Left lobe of liver (tissue), 2 donors: Measurements from ENCODE around the gene RBKS. TPM values are rescaled to one million over a fixed set of nuclear protein-coding genes. Genes with fewer than 3 reads are reported as not detected.
"Not testable (repeated sequence)": the region's sequence is repeated elsewhere in the genome, so short reads cannot be mapped to it uniquely, and the experiment has no call there.

Experiments
- ATAC-seq: fragments of 200-7000 bp; cut with Tn5 transposase; one replicate; pipeline ENCODE4 v1.9.1; 2020; ENCODE audit warnings: mild to moderate bottlenecking, moderate library complexity
- DNase-seq: peaks from one replicate; pipeline ENCODE4 v3.0.0-alpha.2; 2020; ENCODE audit warnings: low spot score
- total RNA-seq: library from RNA; stranded (reverse); gene quantifications from one replicate; pipeline ENCODE4 v1.2.1, GENCODE V29; 2021
- donor health status: DM: no; HTN: no; CAD: no; lungs with moderate emphysema.
- donor health status: DM: no; HTN: yes; CAD: no.

Gene RBKS
- total RNA-seq, 1 donor from 2014 or later: 13.3 TPM

- DNase-seq (no peak), ATAC-seq (no peak)
These were observed 17.4 kb upstream of the RBKS start for GRCh38 chr2:27907547-27907946.

DNA sequence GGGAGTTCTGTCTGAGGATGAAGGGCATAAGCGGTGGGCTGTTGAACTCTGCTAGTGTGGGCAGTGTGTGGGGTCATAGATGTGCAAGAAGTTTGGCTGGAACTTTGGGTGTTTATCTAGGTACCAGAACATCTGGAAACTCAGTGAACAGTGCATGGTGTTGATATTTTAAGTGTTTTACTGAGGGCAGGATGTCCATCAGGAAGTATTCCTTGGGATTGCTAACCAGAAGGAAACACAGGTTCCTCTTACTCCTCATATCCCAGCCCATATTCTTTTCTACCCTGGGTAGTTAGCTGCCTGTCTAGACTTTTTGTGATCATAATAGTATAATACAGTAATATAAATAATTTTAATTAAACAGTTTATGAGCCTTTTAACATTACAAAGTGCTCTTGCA lies 15.9 kb upstream of the RBKS start:
- no peak for ATAC-seq

GRCh38 chr2:27904405-27904665 lies 14.1 kb upstream of the RBKS start:
- ATAC-seq (no peak), DNase-seq (no peak)

More for the DNA sequence above, 15.9 kb upstream of the RBKS start:
- no peak for DNase-seq

GRCh38 chr2:27903649-27904404 lies 13.6 kb upstream of the RBKS start:
- ATAC-seq (no peak), DNase-seq (no peak)

GRCh38 chr2:27903018-27903417 lies 12.8 kb upstream of the RBKS start:
- no peak for DNase-seq
- no peak for ATAC-seq

DNA sequence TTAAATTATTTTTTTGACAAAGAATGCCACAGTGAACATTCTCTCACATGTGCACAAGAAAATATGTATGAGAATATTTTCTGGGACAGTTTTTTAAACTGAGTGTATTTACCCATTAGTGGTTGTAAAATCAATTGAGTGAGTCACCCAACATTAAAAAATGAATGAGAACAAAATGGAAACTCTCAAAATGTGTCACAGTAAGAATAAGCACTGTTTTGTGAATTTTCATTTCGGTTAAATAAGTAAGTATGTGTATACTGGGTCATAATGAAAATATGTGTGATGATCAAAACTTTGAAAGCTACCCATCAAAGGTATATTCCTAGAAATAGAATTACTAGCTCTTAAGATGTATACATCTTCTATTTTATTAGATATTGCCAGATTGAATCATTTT lies 11.9 kb upstream of the RBKS start:
- DNase-seq: no peak
- ATAC-seq: no peak

DNA sequence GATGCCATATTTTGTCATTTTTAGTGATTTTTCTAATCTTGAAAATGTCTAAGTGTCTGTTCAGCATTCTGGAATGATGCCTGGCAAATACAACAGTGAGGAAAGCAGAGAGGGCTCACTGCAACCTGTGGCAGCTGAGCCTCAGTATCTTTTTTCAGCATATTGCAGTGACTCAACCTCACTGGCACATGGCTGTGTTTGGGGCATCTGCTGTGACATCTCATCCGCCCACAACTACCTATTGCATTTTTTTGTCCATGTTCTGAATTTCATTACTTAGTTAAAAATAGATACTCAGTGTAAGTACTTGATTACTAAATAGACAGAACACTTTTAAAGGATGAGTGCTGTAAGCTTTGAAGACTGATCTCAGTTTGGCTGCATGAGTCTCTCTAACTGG lies 11.0 kb upstream of the RBKS start:
- DNase-seq: no peak
- ATAC-seq: no peak

DNA sequence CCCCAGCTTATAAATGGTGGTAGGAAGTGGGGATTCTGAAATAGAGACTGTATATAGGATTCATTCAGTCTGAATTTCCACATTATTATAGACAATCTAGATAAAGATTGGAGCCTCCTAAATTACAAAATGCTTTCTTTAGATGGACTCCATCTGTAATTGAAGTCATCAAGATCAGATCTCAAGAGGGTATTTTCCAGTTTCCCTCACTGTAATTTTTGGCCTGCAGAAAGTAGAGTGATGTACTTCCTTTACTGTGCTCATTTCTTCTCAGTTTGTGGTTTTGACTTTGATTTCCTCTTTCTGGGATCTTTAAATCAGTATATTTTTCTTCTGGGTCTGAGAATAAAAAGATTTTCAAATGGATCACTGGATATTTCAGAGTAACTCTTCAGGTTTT lies 7.5 kb upstream of the RBKS start:
- DNase-seq: no peak
- no peak for ATAC-seq

DNA sequence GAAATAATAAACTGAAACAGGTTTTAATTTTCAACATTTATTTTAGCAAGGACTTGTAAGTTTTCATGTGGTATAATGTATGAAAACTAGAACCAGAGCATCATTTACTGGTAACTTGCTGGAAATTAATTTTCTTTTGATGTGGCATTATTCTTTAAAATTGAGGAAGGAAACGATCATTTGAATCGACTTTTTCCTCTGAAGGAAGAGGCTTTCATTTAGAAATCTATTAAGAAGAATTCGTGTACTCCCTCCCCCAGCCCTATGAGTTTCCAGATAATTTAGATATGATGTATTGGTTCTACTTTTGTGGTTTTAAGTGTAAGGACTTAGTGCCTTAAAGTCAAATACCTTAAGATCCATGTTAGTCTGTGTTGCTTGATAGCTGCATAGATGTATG lies 2.8 kb upstream of the RBKS start:
- ATAC-seq (no peak), DNase-seq (no peak)

DNA sequence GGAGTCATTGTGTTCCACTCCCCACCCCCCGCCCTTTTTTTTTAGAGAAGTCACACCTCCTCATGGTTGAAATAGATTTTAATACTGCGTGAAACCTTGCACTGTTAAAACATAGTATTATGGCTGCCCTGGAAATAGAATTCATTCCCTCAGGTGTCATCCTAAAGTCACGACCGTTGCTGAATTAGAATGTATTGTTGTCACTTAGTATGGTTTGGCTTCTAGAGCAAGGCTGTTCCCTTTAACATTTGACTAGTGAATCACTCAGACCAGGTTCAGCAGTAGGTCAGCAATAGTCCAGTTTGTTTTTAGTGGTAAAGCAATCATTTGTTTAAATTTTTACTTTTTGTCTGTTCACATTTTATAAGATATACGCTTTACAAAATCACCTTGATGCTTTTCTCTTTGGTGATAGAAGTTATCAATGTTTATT lies 1.5 kb upstream of the RBKS start:
- DNase-seq (no peak), ATAC-seq (no peak)

- no peak for ATAC-seq
These were observed 911 bp upstream of the RBKS start for GRCh38 chr2:27890924-27891672.

GRCh38 chr2:27889774-27890145 lies 427 bp downstream of the RBKS start:
- ATAC-seq: peak; percentile 34
- DNase-seq: peak; percentile 56

More at GRCh38 chr2:27890924-27891672, 911 bp upstream of the RBKS start:
- peak; percentile 71 for DNase-seq

- no peak for ATAC-seq
These were observed 1.4 kb downstream of the RBKS start for GRCh38 chr2:27888790-27889189.

DNA sequence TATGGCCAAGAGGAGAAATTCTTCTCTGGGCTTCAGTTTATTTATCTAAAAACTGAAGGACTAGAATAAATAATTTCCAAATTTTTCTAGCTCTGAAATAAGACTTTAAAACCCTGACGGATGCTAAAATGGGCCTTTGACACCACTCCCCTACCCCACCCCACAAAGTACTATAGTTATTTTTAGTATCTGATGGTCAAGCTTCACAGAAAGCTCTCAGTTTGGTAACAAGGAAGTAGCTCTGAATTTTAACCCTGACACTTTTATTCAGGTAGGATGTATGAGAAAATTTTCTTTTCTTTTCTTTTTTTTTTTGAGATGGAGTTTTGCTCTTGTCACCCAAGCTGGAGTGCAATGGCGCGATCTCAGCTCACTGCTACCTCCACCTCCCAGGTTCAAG lies 2.4 kb downstream of the RBKS start:
- DNase-seq (no peak), ATAC-seq (no peak)

More at GRCh38 chr2:27888790-27889189, 1.4 kb downstream of the RBKS start:
- no peak for DNase-seq

- DNase-seq (no peak), ATAC-seq (no peak)
These were observed 3.1 kb downstream of the RBKS start for GRCh38 chr2:27887111-27887510.

GRCh38 chr2:27886322-27886721 lies 3.9 kb downstream of the RBKS start:
- ATAC-seq (no peak), DNase-seq (no peak)

- ATAC-seq (no peak), DNase-seq (no peak)
These were observed 4.5 kb downstream of the RBKS start for GRCh38 chr2:27885661-27886060.

- ATAC-seq (no peak), DNase-seq (no peak)
These were observed 5.0 kb downstream of the RBKS start for GRCh38 chr2:27885234-27885633.

- ATAC-seq: no peak
- no peak for DNase-seq
These were observed 5.6 kb downstream of the RBKS start for GRCh38 chr2:27884601-27885000.

- not testable (repeated sequence) for ATAC-seq, DNase-seq
These were observed 7.6 kb downstream of the RBKS start for GRCh38 chr2:27882584-27882922.

DNA sequence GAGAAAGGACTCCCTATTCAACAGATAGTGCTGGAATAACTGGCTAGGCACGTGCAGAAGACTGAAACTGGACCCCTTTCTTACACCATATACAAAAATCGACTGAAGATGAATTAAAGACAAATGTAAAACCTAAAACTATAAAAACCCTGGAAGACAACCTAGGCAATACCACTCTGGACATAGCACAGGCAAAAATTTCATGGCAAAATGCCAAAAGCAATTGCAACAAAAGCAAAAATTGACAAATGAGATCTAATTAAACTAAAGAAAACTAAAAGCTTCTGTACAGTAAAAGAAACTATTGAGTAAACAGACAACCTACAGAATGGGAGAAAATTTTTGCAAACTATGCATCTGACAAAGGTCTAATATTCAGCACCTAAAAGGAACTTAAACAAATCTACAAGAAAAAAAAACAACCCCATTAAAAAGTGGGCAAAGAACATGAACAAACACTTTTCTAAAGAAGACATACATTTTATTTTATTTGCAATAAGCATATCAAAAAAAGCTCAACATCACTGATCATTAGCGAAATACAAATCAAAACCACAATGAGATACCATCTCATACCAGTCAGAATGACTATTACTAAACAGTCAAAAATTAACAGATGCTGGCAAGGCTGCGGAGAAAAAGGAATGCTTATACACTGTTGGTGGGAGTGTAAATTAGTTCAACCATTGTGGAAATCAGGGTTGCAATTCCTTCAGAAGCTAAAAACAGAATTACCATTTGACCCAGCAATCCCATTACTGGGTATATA lies 8.2 kb downstream of the RBKS start:
- ATAC-seq, DNase-seq: not testable (repeated sequence)

DNA sequence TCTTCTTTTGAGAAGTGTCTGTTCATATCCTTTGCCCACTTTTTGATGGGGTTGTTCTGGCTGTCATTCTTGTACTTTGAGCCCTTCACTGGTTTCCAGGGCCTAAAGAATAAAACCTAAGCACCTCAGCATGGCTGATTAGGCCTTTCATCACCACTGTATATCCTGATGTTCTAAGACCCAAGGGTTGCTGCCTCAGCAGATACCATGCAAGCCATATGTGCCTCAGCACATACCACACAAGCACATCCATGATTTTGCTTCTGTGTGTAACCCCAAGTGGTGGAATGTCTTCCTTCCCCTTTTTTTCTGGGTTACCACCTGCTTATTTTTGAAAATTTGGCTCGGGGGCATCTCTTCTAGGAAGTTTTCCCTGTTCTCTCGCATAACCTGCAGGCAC lies 11.4 kb downstream of the RBKS start:
- no peak for ATAC-seq
- no peak for DNase-seq
